ENCODE measurements around the gene SF3B1.
"Not testable (repeated sequence)": the region's sequence is repeated elsewhere in the genome, so short reads cannot be mapped to it uniquely, and the experiment has no call there.

The SF3B1 gene

DNA sequence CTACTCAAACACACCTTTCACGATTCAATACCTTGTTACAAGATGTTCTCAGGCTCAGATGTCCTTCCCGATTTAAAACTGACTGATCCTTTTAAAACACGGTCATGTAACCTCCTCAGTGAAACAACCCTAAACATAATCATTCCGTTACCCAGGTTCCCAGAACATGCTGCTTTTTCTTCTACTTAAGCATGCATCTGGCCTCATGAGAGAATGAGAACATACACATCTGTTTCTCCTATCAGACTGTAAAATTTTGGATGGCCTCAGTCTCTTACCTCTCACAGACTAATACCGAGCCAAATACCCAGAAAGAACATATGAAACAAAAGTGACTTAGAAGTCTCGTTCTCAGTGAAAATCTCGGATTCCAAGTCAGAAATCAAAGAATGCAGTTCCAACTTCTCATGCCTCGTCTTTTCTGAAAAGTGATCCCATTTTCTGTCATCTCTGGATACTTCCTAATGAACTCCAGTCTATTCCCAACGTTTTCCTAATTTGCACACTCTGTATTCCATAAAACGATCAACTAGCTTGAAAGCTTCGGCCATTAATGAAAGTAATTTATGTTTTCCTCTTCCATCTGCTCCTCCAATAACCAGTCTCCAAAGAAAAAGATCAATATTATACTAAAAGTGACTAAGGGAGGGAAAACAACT is 919 bp downstream of the SF3B1 start:
- no peak for DNase-seq (ENCODE audit: low read depth, low spot score)

DNA sequence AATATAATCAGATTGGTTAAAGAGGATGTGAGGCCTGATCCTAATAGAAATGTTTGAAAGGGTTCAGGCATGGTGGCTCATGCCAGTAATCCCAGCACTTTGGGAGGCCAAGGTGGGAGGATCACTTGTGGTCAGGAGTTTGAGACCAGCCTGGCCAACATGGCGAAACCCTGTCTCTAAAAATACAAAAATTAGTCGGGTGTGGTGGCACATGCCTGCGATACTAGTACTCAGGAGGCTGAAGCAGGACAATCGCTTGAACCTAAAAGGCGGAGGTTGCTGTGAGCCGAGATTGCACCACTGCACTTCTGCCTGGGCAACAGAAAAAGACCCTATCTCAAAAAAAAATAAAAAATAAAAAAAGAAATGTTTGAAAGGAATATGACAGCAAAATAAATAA is 2.3 kb downstream of the SF3B1 start:
- not testable (repeated sequence) for DNase-seq (ENCODE audit: low read depth, low spot score)

DNA sequence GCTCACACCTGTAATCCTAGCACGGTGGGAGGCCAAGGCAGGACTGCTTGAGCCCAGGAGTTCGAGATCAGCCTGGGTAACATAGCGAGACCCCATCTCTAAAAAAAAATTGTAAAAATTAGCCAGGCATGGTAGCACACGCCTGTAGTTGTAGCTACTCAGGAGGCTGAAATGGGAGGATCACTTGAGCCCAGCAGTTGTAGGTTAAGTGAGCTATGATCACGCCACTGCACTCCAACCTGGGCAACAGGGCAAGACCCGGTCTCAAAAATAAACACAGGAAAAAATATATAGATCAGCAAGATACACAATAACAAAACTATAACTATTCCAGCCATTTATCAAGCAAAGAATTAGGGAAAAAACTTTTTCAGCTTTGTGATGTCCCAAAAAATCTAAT is 3.0 kb downstream of the SF3B1 start:
- no peak for DNase-seq (ENCODE audit: low read depth, low spot score)

DNA sequence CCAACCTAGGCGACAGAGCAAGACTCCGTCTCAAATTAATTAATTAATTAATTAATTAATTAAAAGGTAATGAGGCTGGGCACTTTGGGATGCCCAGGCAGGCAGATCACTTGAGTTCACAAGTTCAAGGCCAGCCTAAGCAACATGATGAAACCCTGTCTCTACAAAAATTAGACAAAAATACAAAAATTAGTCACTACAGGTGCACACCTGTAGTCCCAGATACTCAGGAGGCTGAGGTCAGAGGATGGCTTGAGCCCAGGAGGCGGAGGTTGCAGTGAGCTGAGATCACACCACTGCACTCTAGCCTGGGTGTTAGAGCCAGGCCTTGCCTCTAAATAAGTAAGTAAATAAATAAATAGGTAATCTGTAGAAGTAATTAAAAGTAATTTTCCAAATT is 6.8 kb downstream of the SF3B1 start:
- DNase-seq (ENCODE audit: low read depth, low spot score) = no peak

DNA sequence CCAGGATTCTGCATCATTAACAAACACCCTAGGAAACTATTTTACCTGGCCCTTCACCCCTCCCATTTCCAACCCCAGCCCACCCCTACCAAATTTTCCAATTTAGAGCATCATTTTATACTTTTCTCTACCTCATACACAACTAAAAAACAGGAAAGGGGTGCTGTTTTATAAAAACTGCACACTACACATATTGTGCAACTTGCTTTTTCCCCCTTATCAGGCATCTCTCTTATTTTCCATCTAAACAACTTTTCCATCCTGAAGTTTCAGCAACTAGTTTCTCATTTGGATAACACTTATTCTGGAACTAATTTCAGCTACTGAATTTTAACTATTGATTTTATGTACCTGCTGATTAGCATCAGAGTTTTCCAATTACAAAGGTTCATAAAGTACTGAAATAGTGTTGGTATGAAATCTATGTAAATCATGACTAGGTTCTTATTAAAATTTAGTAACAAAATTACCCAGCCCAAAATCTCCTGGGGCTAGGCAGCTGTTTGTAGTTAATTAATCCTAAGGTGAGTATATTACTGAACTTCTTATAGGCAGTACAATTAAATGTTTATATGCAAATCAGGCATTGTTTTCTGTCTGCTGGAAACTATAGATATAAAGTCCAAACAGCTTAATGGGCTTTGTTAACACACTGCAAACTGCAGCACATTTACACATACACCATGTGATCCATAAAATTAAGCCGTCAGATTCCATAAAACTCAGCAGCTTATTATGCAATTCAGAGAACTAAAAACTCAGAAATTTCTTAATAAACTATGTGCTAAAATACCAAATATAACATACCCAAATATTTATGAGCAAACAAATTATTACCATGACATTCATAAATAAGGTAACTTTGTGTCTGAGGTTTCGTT is 7.9 kb downstream of the SF3B1 start:
- DNase-seq (ENCODE audit: low read depth, low spot score) = no peak

DNA sequence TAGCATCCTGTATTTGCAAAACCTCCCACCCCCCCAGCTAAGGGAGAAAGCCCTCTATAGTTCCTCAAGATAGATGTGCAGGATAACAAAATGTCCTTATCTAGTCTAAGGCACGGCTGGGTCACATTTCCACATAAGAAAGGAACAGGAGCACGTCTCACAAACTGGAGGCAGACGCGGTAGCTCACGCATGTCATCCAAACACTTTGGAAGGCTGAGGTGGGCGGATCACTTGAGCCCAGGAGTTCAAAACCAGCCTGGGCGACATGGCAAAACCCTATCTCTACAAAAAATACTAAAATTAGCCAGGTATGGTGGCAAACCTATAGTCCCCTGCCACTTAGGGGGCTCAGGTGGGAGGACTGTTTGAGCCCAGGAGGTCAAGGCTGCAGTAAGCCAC is 9.3 kb downstream of the SF3B1 start:
- DNase-seq (ENCODE audit: low read depth, low spot score) = no peak

DNA sequence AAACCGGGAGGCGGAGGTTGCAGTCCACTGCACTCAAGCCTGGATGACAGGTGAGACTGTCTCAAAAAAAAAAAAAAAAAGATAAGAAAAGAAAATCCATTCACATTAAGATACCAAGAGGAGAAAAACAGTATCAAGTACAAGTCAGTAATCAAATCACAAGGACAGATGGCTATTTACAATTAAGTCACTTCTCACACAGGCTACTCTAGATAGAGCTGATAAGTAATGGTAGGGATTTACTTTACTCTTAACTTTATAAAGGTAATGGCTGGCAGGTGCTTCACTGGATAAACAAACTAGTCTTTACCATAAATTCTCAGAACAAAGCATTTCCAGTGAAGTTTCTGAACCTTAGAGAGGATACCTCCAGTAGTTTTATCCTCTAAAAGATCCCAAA is 11.5 kb downstream of the SF3B1 start:
- DNase-seq (ENCODE audit: low read depth, low spot score) = no peak

DNA sequence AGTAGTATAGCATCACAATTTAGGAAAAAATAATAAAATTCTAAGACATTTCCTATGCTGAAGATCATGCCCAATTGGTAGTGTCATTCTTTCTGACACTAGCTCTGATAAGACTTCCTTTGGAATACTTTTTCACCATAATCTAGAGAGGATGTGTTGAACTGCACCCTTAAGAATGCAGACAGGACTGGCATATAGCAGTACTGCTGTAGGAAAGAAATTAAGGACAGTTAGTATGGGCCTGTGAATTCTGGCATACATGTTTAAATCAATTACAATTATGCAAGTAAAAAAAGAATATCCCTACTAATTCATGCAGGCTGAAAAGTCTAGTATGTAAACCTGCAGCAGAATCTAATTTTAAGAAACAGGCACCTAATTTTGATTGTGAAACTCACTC is 15.4 kb downstream of the SF3B1 start:
- DNase-seq (ENCODE audit: low read depth, low spot score) = no peak

DNA sequence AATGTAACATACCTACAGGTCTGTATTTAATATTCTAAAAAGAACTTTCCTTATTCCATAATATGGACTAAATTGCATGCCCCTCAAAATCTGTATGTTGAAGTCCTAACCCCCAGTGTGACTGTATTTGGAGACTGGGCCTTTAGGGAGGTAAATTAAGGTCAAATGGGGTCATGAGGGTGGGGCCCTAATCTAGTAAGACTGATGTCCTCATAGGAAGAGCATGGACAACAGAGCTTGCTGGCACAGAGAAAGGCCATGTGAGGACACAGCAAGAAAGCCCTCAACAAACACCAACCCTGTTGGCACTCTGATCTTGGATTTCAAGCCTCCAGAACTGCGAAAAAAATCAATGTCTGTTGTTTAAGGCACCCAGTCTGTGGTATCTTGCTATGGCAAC is 18.6 kb downstream of the SF3B1 start:
- DNase-seq (ENCODE audit: low read depth, low spot score) = no peak

DNA sequence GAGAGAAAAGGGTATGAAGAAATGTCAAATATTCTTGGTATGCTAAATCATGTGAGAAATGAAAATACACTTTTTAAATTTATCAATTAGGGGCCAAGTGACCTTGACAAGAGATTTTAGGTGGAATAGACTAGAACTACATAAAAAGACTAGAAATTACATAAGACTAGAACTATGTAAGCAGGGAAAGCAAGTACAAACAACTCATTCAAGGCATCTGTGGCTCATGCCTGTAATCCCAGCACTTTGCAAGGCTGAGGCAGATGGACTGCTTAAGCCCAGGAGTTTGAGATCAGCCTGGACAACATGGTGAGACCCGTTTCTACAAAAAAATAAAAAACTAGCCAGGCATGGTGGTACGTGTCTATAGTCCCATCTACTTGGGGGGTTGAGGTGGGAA is 20.3 kb downstream of the SF3B1 start:
- no peak for DNase-seq (ENCODE audit: low read depth, low spot score)

DNA sequence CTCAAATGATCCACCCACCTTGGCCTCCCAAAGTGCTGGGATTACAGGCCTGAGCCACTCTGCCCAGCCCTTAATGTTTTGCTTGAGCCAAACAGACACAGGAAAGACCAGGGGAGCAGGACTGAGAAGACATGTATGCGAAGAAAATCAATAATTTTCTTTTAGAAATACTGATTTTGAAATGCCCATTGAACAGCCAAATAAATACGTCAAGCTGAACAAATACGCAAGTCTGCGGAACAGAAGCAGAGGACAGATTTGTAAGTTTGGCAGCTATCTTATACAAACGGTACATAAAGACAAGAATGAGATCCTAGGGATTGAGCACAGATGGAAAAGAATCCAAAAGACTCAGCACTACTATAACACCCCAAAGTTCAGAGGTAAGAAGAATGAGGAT is 20.8 kb downstream of the SF3B1 start:
- DNase-seq (ENCODE audit: low read depth, low spot score) = no peak

DNA sequence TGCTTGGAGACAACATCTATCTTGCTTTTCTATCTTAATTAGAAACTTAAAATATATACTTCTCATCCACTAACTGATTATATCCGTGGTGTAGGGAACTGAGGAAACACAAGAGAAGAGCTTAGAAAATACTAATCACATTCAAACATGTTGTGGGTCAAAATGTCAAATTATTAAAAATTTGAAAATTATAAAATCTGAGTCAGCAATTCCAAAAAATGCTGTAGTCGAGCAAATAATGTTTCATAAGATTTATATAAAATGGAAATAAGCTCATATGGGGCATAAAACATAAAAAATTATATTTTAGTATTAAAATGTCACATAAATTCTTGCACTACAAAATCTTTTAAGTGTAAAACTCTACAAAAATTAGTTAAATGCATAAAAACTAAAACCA is 29.2 kb downstream of the SF3B1 start:
- no peak for DNase-seq (ENCODE audit: low read depth, low spot score)

DNA sequence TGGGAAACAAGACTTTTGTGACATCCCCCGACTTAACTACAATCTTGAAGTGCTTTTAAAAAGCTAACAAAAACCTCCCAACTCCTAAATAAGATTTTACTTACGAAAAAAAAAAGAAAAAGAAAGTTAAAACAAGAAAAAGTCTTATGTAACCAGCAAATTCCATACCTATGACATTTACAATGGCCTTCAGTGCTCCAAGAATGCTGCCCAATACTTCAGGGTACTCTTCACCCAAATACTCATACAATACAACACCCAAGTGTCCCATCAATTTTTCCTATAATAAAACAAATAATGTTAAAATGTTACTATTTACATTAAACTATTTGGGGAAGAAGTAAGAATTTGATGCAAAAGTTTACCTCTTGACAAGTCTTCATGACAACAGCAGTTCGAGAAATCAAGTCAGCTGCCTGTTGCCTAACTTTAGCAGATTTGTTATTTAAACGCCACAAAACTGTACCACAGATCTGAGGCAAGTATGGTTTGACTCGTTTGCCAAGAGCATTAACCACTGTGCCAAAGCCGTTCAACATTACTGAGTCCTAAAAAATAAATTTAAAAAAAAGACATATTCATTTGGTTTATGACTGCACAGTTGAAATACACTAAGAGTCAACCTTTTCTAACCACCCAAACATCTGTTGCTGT is 34.8 kb downstream of the SF3B1 start:
- no peak for DNase-seq (ENCODE audit: low read depth, low spot score)

DNA sequence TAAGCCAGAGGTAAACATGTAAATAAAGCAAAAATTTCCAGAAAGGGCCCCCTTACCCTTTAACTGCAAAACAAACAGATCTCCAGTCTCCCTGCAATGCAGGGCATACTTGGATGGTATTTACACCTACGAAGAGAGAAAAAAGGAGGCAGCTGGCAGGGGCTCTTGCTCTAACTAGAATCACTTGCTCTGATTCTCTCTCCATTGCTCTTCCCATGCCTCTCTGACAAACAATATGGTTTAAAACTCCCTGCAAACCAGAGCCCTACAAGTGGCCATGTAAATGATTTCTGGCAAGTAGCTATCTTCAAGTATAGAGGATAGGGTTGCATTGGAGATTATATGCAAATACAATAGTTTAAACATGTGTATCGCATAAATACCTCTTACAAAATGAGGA is 35.9 kb downstream of the SF3B1 start:
- DNase-seq (ENCODE audit: low read depth, low spot score) = no peak

DNA sequence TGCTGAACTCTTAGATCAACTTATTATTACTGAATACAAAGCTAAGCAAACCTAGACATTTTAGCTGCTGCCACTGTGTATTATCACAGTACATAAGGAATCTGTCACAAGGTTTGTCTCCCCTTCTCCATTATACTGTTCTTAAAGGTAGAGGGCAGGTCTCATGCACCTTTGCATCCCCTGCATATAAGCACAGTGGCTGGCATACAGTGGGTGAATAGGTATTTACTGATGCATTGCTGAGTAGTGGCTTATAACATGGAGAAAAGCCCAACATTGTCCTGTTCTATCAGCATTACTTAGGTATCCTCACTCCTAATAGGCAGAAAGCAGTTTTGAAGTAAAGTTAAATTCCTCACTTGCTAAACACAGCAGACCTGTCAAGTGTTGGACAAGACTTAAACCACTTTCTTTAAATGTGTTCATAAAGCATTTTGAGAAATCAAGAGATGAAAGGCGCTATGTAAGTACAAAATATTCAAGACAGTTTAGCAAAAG is 43.6 kb downstream of the SF3B1 start:
- no peak for DNase-seq (ENCODE audit: low read depth, low spot score)

DNA sequence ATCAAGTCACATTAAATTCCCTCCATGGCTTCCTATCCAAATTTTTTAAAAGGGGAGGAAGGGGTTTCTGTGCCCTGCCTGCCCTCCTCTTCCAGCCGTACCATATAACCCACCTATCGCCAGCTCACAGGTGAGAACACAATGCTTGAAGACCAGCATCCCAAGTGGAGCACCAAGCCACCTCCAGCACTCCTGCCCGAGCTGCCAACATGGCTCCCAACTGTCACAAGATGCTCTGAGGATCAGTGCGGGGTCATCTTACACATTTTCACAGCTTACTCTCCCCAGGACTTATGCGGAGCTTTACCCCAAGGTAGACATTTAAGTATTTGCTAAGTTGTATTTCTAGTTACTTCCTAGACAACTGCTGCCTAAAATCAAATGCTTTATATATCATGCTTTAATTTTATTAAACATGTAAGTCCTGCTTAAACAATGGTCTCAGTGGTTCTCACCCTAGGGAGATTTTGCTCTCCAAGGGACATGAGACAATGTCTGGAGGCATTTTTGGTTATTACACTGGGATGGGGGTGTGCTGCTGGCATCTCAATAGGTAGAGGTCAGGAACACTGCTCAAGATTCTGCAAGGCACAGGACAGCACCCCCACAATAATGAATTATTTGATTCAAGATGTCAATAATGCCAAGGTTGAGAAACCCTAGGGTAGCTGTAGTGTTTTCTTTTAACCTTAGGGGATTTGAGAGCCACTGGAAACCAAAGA is 45.8 kb downstream of the SF3B1 start:
- DNase-seq (ENCODE audit: low read depth, low spot score) = no peak

DNA sequence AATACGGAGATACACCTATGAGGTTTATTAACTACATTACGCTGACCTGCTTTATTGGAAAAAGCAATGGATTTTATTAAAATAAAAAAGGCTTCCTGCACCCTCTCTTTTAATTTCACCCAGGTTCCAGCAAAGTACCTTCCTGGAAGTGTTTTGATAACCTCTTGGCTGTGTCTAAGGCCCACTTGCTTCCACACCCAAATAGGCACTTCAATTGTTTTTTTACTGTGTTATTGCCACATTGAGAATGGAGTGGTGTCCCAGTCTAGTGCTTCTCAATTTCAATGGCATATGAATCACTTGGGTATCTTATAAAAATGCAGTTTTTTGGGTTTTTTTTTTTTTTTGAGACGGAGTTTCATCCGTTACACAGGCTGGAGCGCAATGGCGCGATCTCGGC is 47.6 kb downstream of the SF3B1 start:
- DNase-seq (ENCODE audit: low read depth, low spot score) = no peak

DNA sequence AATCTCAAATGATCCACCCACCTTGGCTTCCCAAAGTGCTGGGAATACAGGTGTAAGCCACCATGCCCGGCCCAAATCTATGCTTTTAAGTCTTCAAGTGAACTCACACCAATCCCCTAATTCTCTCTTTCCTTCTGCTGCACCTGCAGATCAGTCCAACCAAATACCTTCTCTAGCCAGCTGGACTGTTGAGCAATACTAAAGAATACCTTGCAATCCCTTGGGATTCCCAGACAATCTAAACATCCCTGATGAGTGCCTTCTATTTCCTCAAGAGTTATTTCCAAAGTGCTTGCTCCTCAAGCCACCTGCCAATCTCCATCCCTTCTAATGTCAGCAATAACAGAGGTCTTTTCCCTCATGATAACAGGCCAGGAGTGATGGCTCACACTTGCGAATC is 48.6 kb downstream of the SF3B1 start:
- DNase-seq (ENCODE audit: low read depth, low spot score) = no peak

DNA sequence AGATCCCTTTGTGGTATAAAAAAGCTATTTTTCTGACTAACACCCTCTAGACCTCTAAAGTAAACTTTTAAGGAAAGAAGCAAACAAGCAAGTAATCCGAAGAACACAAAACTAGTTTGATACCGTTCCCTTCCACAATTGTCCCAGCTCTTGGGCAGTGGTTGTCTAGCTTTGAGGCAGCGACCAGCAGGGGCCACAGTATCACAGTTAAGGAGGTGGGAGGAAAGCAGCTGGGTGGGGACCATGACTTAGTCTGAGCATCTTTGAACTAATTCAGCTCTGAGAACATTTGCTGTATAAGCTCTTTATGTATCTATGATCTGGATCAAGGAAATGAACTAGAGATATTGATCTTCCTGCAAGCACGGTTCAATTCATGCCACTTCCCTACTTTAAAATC is 51.0 kb downstream of the SF3B1 start:
- no peak for DNase-seq (ENCODE audit: low read depth, low spot score)

DNA sequence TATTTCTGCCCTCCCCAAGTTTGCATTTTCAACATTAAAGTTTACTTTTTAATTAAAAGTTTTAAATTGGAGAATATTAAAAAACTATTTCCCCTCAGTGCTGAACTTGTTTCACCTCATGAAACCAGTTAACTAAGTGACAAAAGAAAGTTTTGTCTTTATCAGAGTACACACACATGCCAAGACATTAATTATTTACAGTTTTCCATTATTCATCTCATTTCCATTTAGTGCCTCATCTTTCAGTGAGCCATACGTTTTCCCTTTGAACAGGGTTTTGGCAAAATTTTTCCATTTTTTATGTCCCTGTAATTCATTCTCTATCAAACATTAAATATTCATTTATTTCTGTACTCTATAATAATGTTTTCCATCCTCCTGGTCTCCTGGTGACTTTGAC is 53.2 kb downstream of the SF3B1 start:
- DNase-seq (ENCODE audit: low read depth, low spot score) = no peak

DNA sequence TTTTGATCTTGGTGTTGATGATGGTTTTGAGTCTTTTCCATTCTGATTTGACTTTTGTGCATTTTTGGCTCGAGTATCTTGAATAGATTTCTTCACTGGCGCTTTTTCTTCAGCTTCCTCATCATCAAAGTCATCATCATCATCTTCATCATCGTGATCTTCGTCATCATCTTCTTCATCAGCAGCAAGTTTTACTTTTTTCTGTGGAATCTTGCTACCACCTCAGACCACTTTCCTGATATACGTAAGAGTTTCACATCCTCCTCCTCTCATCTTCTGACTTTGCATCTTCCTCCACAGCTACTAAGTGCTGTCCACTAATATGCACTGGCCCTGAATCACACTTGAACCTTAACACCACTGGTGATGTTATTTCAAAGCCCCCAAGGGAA is 54.9 kb downstream of the SF3B1 start:
- not testable (repeated sequence) for DNase-seq (ENCODE audit: low read depth, low spot score)

DNA sequence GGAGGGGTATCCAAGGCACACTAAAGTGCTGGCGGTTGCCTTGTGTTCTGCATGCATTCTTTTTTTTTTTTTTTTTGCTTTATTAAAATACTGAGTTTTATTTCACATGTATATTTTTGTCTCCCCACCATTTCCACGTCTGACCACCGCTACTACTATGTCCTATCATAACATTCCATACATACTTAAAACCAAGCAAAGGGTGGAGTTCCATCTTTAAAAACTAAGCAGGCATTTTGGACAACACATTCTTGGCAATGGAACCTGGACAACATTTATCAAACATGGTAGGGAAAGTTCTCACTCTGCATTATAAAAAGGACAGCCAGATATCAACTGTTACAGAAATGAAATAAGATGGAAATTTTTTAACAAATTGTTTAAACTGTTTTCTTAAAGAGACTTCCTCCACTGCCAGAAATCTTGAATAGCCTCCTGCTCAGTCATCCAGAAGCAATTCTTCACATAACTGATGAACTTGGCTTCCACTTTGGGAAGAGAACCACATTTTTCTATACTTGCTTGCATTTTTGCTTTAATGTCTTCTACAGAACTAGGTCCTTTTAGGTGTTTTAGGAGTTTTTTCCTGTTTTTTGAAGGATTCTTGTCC is 55.4 kb downstream of the SF3B1 start:
- DNase-seq (ENCODE audit: low read depth, low spot score) = not testable (repeated sequence)
